ENCODE results near the gene PPM1K. TPM values are rescaled to one million over a fixed set of nuclear protein-coding genes. Genes with fewer than 3 reads are reported as not detected.

Gene PPM1K
- total and polyA plus RNA-seq, 4 donors: 5.2 to 45.9 (median 12.5) TPM

DNA sequence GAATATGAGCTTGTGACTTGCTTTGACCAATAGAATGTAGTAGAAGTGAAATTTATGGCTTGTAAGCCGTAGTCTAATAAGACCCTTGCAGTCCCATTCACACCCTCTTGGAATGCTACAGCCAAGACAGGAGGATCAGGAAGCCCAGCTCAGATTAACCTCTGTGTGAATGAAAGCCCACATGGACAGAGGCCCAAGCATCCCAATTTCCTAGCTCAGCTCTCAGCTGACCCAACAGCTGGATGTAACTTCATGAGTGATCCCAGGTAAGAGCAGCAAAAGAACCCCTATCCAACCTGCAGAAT lies 12.8 kb upstream of the PPM1K start:
- DNase-seq: no peak
- Histone ChIP-seq H3K9ac (ENCODE audit: insufficient read depth in 1 of 2, low read length in 2 of 2) (no peak overlapping the region), H3K4me3 (no peak overlapping the region), H3K27ac (ENCODE audit: low read depth in 1 of 2, low read length in 1 of 2) (peak overlapping the region in 1 of 2 donors; percentile 62), H3K27me3 (ENCODE audit: control insufficient read depth in 3 of 3, insufficient read depth in 3 of 3, low read length in 2 of 3) (no peaks in the 10 kb centered on the region), H3K9me3 (ENCODE audit: control insufficient read depth in 4 of 4, insufficient read depth in 3 of 4, low read length in 3 of 4) (no peaks in the 10 kb centered on the region), H3K36me3 (ENCODE audit: control insufficient read depth in 4 of 4, insufficient read depth in 4 of 4, low read length in 4 of 4) (no peaks in the 10 kb centered on the region), H3K4me1 (ENCODE audit: control insufficient read depth in 5 of 5, insufficient read depth in 5 of 5, low read length in 5 of 5) (peaks cover 0 to 6% (median 0%) of the 10 kb centered on the region in 5 donors)
- 90 to 95% methylated on average over 1 of the region's 1 CpG for WGBS, 2 donors
- ATAC-seq (ENCODE audit: insufficient read depth, low FRiP score): no peak
- TF ChIP-seq, protein P1, sequence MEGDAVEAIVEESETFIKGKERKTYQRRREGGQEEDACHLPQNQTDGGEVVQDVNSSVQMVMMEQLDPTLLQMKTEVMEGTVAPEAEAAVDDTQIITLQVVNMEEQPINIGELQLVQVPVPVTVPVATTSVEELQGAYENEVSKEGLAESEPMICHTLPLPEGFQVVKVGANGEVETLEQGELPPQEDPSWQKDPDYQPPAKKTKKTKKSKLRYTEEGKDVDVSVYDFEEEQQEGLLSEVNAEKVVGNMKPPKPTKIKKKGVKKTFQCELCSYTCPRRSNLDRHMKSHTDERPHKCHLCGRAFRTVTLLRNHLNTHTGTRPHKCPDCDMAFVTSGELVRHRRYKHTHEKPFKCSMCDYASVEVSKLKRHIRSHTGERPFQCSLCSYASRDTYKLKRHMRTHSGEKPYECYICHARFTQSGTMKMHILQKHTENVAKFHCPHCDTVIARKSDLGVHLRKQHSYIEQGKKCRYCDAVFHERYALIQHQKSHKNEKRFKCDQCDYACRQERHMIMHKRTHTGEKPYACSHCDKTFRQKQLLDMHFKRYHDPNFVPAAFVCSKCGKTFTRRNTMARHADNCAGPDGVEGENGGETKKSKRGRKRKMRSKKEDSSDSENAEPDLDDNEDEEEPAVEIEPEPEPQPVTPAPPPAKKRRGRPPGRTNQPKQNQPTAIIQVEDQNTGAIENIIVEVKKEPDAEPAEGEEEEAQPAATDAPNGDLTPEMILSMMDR (IDR thresholded peaks at IDR 0.05; ENCODE audit: control extremely low read depth, extremely low read depth): no peak

DNA sequence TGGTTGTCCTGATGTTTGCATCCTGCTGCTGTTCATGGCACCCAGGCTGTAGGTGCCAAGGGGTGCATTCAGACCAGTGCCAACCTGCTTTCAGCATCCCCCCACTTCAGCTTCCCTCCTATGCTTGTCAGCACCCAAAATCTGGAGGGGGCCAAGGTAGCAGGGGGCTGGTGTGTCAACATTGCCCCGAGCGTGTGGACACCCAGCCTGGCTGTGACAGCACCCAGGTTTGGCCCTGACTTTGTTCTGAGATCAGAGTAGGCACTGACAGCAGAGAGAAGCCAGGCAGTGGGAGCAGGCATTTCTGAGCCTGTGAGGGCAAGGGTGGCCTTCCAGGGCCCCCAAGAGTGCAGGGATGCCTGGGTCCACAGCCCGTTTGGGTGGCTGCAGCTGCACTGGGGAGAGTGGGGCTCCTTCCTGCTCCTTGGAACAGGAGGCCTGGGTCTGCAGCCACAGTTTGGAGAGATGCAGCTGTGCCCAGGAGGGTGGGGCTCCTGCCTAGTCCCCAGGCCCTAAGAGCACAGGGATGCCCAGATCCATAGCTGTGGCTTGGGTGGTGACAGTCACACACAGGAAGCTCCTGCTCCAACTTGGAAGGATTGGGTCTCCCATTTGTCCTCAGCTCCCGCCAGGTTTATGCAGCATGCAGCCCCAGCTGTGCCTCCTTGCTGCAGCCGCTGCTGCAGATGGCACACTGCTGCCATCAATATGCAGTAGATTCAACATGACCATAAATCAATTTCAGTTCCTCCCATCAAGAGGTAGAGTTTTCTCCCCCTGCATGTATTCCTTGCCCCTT lies 12.3 kb upstream of the PPM1K start:
- WGBS, 2 donors: 93 to 97% methylated on average over 5 of the region's 5 CpGs
- ATAC-seq (ENCODE audit: insufficient read depth, low FRiP score) (no peak), DNase-seq (no peak)
- H3K27me3 ChIP-seq (ENCODE audit: control insufficient read depth in 3 of 3, insufficient read depth in 3 of 3, low read length in 2 of 3): no peaks in the 10 kb centered on the region
- TF ChIP-seq, protein P1 (IDR thresholded peaks at IDR 0.05; ENCODE audit: control extremely low read depth, extremely low read depth): no peak
- H3K9me3 ChIP-seq (ENCODE audit: control insufficient read depth in 4 of 4, insufficient read depth in 3 of 4, low read length in 3 of 4): no peaks in the 10 kb centered on the region
- peaks cover 0 to 6% (median 0%) of the 10 kb centered on the region in 5 donors for H3K4me1 ChIP-seq (ENCODE audit: control insufficient read depth in 5 of 5, insufficient read depth in 5 of 5, low read length in 5 of 5)
- H3K4me3 ChIP-seq: no peak overlapping the region
- H3K36me3 ChIP-seq (ENCODE audit: control insufficient read depth in 4 of 4, insufficient read depth in 4 of 4, low read length in 4 of 4): no peaks in the 10 kb centered on the region
- H3K9ac ChIP-seq (ENCODE audit: insufficient read depth in 1 of 2, low read length in 2 of 2): no peak overlapping the region
- H3K27ac ChIP-seq (ENCODE audit: low read depth in 1 of 2, low read length in 1 of 2): no peak overlapping the region

DNA sequence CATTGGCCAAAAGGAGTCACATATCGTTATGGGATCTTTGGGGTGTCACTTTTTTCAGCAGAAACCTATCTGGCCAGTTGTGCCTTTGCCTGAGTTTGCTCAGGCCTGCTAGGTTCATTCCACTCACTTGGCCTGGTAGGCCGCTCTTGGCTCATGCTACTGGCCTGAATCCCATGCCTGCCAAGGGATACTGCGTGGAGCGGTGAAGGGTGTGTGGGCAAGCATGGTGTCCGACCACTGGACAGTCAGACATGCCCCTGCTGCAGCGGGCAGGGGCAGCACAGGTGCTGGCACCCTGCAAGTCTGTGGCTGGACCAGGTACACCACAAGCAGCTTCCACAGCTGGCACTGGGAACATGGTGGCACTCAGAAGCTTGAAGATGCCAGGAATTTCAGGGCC lies 11.3 kb upstream of the PPM1K start:
- no peak for DNase-seq
- H3K9ac ChIP-seq (ENCODE audit: insufficient read depth in 1 of 2, low read length in 2 of 2): no peak overlapping the region
- 91 to 97% methylated on average over 6 of the region's 6 CpGs for WGBS, 2 donors

More for the DNA sequence above, 11.3 kb upstream of the PPM1K start:
- Histone ChIP-seq H3K9me3 (ENCODE audit: control insufficient read depth in 4 of 4, insufficient read depth in 3 of 4, low read length in 3 of 4) (no peaks in the 10 kb centered on the region), H3K27me3 (ENCODE audit: control insufficient read depth in 3 of 3, insufficient read depth in 3 of 3, low read length in 2 of 3) (no peaks in the 10 kb centered on the region), H3K27ac (ENCODE audit: low read depth in 1 of 2, low read length in 1 of 2) (peak overlapping the region in 1 of 2 donors; percentile 26), H3K4me1 (ENCODE audit: control insufficient read depth in 5 of 5, insufficient read depth in 5 of 5, low read length in 5 of 5) (peaks cover 0 to 6% (median 3%) of the 10 kb centered on the region in 5 donors), H3K36me3 (ENCODE audit: control insufficient read depth in 4 of 4, insufficient read depth in 4 of 4, low read length in 4 of 4) (no peaks in the 10 kb centered on the region), H3K4me3 (no peak overlapping the region)
- TF ChIP-seq, protein P1 (IDR thresholded peaks at IDR 0.05; ENCODE audit: control extremely low read depth, extremely low read depth): no peak
- no peak for ATAC-seq (ENCODE audit: insufficient read depth, low FRiP score)

All from lung (tissue), 12 donors.